Erythroblast (primary cell): ENCODE results near the gene CEP170.
"Not testable (repeated sequence)": the region's sequence is repeated elsewhere in the genome, so short reads cannot be mapped to it uniquely, and the experiment has no call there.

Source experiments
- GATA1 ChIP-seq: IDR thresholded peaks from 2 replicates; pipeline ENCODE4 v1.6.1; 2011; ENCODE audit warnings: low read depth, mild to moderate bottlenecking, control low read depth, low read length, moderate library complexity
- POLR2A ChIP-seq: IDR thresholded peaks from 2 replicates; pipeline ENCODE4 v1.6.1; 2011; ENCODE audit warnings: mild to moderate bottlenecking, low read length

- not testable (repeated sequence) for TF ChIP-seq POLR2A, GATA1
Observed at GRCh38 chr1:243183661-243184060, 71.4 kb downstream of the CEP170 start.
